Sigmoid colon (tissue), 7 donors: ENCODE results near the gene TACR1. TPM values are rescaled to one million over a fixed set of nuclear protein-coding genes. Genes with fewer than 3 reads are reported as not detected.

Experiments used
- DNase-seq: peaks from one replicate; pipeline ENCODE4 v3.0.0-alpha.2; 2019
- H3K27ac ChIP-seq, 4 donors: fragments of 200-600 bp; sonication (generic); one replicate each; pipeline ENCODE4 v1.5.1; 2016 to 2019; ENCODE audit warnings: mild to moderate bottlenecking in 1 of 4
- H3K27me3 ChIP-seq, 3 donors: fragments of 200-600 bp; sonication (generic); one replicate each; pipeline ENCODE4 v1.5.1; 2019; ENCODE audit warnings: mild to moderate bottlenecking in 1 of 3
- H3K36me3 ChIP-seq, 4 donors: fragments of 200-600 bp; sonication (generic); one replicate each; pipeline ENCODE4 v1.5.1; 2016 to 2019
- H3K4me1 ChIP-seq, 4 donors: fragments of 200-600 bp; sonication (generic); one replicate each; pipeline ENCODE4 v1.5.1; 2017 to 2019
- H3K4me3 ChIP-seq, 4 donors: fragments of 200-600 bp; sonication (generic); one replicate each; pipeline ENCODE4 v1.5.1; 2017 to 2019; ENCODE audit warnings: mild to moderate bottlenecking in 2 of 4, moderate library complexity in 1 of 4
- H3K9me3 ChIP-seq, 4 donors: fragments of 200-600 bp in 3 of 4; sonication (generic) in 3 of 4; one replicate each; pipeline versions ENCODE4 v1.5.1 to v1.6.1; 2013 to 2019
- EP300 ChIP-seq, 4 donors: sonication (generic); formaldehyde crosslinking; IDR thresholded peaks; one replicate each; pipeline ENCODE4 v1.6.1; 2017; ENCODE audit warnings: antibody characterized with exemption in 4 of 4
- POLR2A ChIP-seq, 2 donors: fragments of 450-650 bp; IDR thresholded peaks; one replicate each; pipeline ENCODE4 v1.6.1; 2016; ENCODE audit warnings: antibody characterized with exemption in 2 of 2, mild to moderate bottlenecking in 2 of 2, moderate library complexity in 2 of 2
- POLR2AphosphoS5 ChIP-seq, 4 donors: sonication (generic); formaldehyde crosslinking; IDR thresholded peaks; one replicate each; pipeline ENCODE4 v1.6.1; 2017; ENCODE audit warnings: antibody characterized with exemption in 4 of 4
- WGBS, 2 donors: extraction: QIAGEN DNeasy Blood & Tissue Kit; methylation state at CpG; one replicate each; pipeline ENCODE4 v1.1.7; 2013; 5-methylcytosine and 5-hydroxymethylcytosine counted together
- intact Hi-C: fragments of 100-400 bp; cut with DNase I; formaldehyde crosslinking; loops from one replicate; pipeline ENCODE4 v1.15.1; 2023
- polyA plus RNA-seq, 3 donors: library from polyadenylated mRNA; stranded (reverse); fragments of 200-250 nt; gene quantifications; one replicate each; pipeline ENCODE4 v1.2.3, GENCODE V29; 2013
- total RNA-seq, 4 donors: library from RNA; depleted of rRNA; stranded (reverse); fragments of >200 nt; gene quantifications; one replicate each; pipeline ENCODE4 v1.1.0, GENCODE V29; 2016
- TF ChIP-seq, protein P1 (sequence below), 4 experiments: fragments of 450-650 bp in 3 of 4; fragments of 200-600 bp in 1 of 4; IDR thresholded peaks; one replicate each; pipeline ENCODE4 v1.5.1; 2016 to 2019; ENCODE audit warnings: antibody characterized with exemption in 4 of 4, mild to moderate bottlenecking in 3 of 4, moderate library complexity in 2 of 4
- donor health status: healthy with polysubstance abuse.
- donor health status: Bipolar disorder and iron deficiency.
- donor health status: healthy.

The TACR1 gene
- total and polyA plus RNA-seq, 7 donors = 0.22 to 2.5 (median 0.99) TPM; not detected in 2

DNA sequence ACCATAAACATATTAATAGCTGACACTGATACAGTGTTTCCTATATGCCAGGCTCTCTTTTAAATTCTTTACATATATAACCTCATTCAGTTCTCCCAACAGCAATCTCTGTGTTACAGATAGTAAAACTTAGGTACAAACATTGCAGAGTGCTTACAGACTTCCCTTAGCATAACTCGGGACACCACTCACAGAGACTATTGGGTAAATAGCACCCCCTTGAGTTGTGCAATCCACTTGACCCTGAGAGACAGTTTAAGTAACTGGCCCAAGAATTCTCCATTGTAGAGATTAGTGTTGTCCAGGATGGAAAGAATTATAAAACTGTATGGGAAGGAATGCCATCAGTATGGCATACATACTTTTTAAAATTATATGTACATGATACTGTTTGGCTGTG, 130.8 kb downstream of the TACR1 start:
- DNase-seq = no peak
- Histone ChIP-seq H3K4me1 (peaks cover 0 to 24% (median 15%) of the 10 kb centered on the region in 4 donors), H3K27ac (no peak overlapping the region), H3K9me3 (no peaks in the 10 kb centered on the region), H3K36me3 (no peaks in the 10 kb centered on the region), H3K27me3 (no peaks in the 10 kb centered on the region), H3K4me3 (no peak overlapping the region)
- no peak for TF ChIP-seq POLR2A (IDR thresholded peaks at IDR 0.05)
- no peak for TF ChIP-seq POLR2AphosphoS5 (IDR thresholded peaks at IDR 0.05)
- TF ChIP-seq, protein P1, sequence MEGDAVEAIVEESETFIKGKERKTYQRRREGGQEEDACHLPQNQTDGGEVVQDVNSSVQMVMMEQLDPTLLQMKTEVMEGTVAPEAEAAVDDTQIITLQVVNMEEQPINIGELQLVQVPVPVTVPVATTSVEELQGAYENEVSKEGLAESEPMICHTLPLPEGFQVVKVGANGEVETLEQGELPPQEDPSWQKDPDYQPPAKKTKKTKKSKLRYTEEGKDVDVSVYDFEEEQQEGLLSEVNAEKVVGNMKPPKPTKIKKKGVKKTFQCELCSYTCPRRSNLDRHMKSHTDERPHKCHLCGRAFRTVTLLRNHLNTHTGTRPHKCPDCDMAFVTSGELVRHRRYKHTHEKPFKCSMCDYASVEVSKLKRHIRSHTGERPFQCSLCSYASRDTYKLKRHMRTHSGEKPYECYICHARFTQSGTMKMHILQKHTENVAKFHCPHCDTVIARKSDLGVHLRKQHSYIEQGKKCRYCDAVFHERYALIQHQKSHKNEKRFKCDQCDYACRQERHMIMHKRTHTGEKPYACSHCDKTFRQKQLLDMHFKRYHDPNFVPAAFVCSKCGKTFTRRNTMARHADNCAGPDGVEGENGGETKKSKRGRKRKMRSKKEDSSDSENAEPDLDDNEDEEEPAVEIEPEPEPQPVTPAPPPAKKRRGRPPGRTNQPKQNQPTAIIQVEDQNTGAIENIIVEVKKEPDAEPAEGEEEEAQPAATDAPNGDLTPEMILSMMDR (IDR thresholded peaks at IDR 0.05) = no peak
- 46 to 48% methylated on average over 1 of the region's 1 CpG for WGBS, 2 donors
- intact Hi-C loops = no loop called here

DNA sequence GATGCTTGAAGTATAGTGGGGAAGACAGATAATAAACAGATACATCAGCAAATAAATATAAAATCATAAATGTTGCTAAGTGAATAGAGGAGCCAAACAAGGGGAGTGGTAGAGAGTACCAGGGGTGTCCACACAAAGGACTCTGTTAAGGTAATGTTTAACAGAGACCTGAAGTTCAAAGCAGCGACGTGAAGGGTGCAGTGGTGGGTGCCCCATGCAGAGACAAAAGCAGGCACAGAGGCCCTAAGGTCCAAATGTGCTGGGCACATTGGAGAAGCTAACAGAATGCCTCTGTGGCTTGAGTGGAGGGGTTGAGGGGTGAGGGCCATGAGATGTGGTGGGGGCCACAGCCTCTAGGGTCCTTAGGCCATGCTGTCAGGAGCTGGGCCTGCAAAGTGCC, 131.8 kb downstream of the TACR1 start:
- Histone ChIP-seq H3K27ac (no peak overlapping the region), H3K27me3 (no peaks in the 10 kb centered on the region), H3K9me3 (no peaks in the 10 kb centered on the region), H3K36me3 (no peaks in the 10 kb centered on the region), H3K4me1 (peaks cover 0 to 24% (median 15%) of the 10 kb centered on the region in 4 donors), H3K4me3 (no peak overlapping the region)
- no peak for DNase-seq
- TF ChIP-seq EP300 (IDR thresholded peaks at IDR 0.05) (no peak), POLR2AphosphoS5 (IDR thresholded peaks at IDR 0.05) (no peak), POLR2A (IDR thresholded peaks at IDR 0.05) (no peak)
- TF ChIP-seq, protein P1 (IDR thresholded peaks at IDR 0.05) = no peak
- intact Hi-C loops = no loop called here
- WGBS, 2 donors = 74 to 93% methylated on average over 2 of the region's 2 CpGs

DNA sequence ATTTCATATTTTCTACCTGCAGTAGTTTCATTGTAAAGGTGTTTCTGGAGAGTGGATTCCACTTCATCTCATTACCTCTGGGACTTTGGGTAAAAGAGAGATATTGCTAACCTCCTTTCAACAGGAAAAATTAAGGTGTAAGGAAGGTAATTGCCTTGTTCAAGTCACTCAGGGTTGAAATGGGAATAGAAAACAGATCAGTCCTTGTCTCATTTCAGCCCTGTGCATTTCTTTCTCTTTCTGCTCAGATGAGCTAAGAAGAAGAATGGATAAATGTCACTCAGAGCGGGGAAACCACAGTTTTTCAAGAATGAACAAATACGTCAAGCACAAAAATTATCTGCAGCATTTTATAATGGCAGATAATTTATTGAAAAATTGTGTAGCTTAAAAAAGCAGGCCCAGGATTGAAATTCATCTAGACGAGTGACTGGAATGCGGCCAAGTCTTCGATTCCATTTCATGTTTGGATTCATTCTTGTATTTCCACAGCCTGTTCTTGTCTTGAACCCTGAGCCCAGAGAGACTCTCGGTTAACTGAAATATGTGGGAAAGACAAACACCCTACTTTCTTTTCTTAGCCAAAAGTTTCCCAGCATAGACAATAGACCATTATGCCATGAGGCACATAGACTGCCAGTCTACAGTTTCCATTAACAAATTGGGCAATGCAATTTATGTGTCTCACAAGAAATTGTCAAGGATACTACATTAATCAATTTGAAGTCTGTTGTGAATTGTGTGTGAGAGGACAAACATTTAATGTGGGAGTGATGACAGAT, 133.0 kb downstream of the TACR1 start:
- no peaks in the 10 kb centered on the region for H3K36me3 ChIP-seq
- no peak overlapping the region for H3K27ac ChIP-seq
- no peak overlapping the region for H3K4me3 ChIP-seq
- H3K27me3 ChIP-seq = no peaks in the 10 kb centered on the region
- WGBS, 2 donors = 90% methylated on average over 6 of the region's 6 CpGs
- TF ChIP-seq POLR2A (IDR thresholded peaks at IDR 0.05) (no peak), POLR2AphosphoS5 (IDR thresholded peaks at IDR 0.05) (no peak), EP300 (IDR thresholded peaks at IDR 0.05) (no peak)
- TF ChIP-seq, protein P1 (IDR thresholded peaks at IDR 0.05) = no peak
- peaks cover 0 to 16% (median 4%) of the 10 kb centered on the region in 4 donors for H3K4me1 ChIP-seq
- no peak for DNase-seq
- intact Hi-C loops = no loop called here
- H3K9me3 ChIP-seq = no peaks in the 10 kb centered on the region

DNA sequence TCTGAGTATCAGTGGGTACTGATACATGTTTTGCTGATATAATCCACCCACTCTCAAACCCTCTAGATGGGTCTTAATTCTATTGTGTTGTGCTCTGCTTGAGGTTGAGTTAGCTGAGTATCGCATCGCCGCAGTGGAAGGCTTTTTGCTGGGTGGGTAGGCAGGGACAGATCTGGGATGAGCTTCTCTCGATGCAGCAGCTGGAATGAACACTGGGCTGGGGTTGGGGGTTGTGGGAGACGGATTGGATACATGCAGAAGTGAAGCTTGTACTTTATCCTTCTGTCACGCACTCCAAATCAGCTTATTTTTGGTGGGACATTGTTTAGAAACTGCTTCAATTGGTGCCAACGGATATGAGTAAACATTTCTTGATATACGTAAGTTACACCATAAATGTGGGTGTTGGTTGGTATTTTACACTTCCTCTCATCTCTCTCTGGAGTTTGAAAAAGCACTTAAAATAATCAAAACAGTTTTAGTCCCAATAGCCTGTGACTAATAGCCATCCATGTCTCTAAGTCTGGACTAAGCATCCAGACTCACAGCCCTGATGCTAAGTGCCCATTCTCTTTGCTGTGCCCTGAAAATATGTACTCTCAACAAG, 133.8 kb downstream of the TACR1 start:
- WGBS, 2 donors = 59 to 69% methylated on average over 8 of the region's 8 CpGs
- H3K9me3 ChIP-seq = no peaks in the 10 kb centered on the region
- intact Hi-C loops = no loop called here
- peaks cover 0 to 13% (median 0%) of the 10 kb centered on the region in 4 donors for H3K4me1 ChIP-seq
- no peak for DNase-seq
- no peak for TF ChIP-seq EP300 (IDR thresholded peaks at IDR 0.05)
- TF ChIP-seq POLR2AphosphoS5 (IDR thresholded peaks at IDR 0.05) = no peak
- TF ChIP-seq POLR2A (IDR thresholded peaks at IDR 0.05) = no peak
- TF ChIP-seq, protein P1 (IDR thresholded peaks at IDR 0.05) = no peak
- no peaks in the 10 kb centered on the region for H3K27me3 ChIP-seq
- no peak overlapping the region for H3K27ac ChIP-seq
- no peaks in the 10 kb centered on the region for H3K36me3 ChIP-seq
- H3K4me3 ChIP-seq = no peak overlapping the region
